Colonic mucosa (tissue), 4 donors: ENCODE measurements around the gene SPIRE1. TPM values are rescaled to one million over a fixed set of nuclear protein-coding genes. Genes with fewer than 3 reads are reported as not detected.
"Not testable (repeated sequence)": the region's sequence is repeated elsewhere in the genome, so short reads cannot be mapped to it uniquely, and the experiment has no call there.

Experiments
- DNase-seq: peaks from one replicate; pipeline ENCODE4 v3.0.0-alpha.2; 2020
- H3K27ac ChIP-seq: fragments of 200-600 bp; one replicate; pipeline ENCODE4 v1.8.0; 2021
- H3K27me3 ChIP-seq: fragments of 200-600 bp; one replicate; pipeline ENCODE4 v1.8.0; 2021
- H3K36me3 ChIP-seq: fragments of 200-600 bp; one replicate; pipeline ENCODE4 v1.8.0; 2021
- H3K4me1 ChIP-seq: fragments of 200-600 bp; one replicate; pipeline ENCODE4 v1.8.0; 2021; ENCODE audit warnings: mild to moderate bottlenecking
- H3K4me3 ChIP-seq: fragments of 200-600 bp; one replicate; pipeline ENCODE4 v1.8.0; 2021
- H3K9ac ChIP-seq, 2 donors: one replicate each; pipeline ENCODE4 v1.7.0; 2013; ENCODE audit warnings: control low read depth in 2 of 2, low read depth in 2 of 2, low read length in 2 of 2
- H3K9me3 ChIP-seq: fragments of 200-600 bp; one replicate; pipeline ENCODE4 v1.8.0; 2021
- CTCF ChIP-seq: fragments of 200-600 bp; IDR thresholded peaks from one replicate; pipeline ENCODE4 v1.8.0; 2022; ENCODE audit warnings: antibody characterized with exemption, mild to moderate bottlenecking
- intact Hi-C: fragments of 100-400 bp; cut with DNase I; formaldehyde crosslinking; loops from one replicate; pipeline ENCODE4 v1.14.1; 2022
- total RNA-seq, 2 donors: library from RNA; stranded (reverse); fragmentation: NEBNext Ultra II Directional in 1 of 2; extraction: Animal tissue kit (Norgen Biotek cat#: 25700) in 1 of 2; gene quantifications; one replicate each; pipeline ENCODE4 v1.2.1, GENCODE V29; 2021
- donor health status: healthy.
- donor health status: DM: no; HTN: no; CAD: no.
- donor health status: DM: no; HTN: no; CAD: no.

The SPIRE1 gene
- total RNA-seq, 2 donors from 2014 or later, result 2.7 to 9.0 TPM

- Histone ChIP-seq H3K4me1 (no peaks in the 10 kb centered on the region), H3K36me3 (no peaks in the 10 kb centered on the region), H3K4me3 (no peak overlapping the region), H3K27me3 (no peaks in the 10 kb centered on the region), H3K9me3 (no peaks in the 10 kb centered on the region), H3K27ac (no peak overlapping the region), H3K9ac (no peak overlapping the region)
- DNase-seq, result no peak
- TF ChIP-seq CTCF, result no peak
- intact Hi-C loops, result no loop called here
These were observed 236.2 kb downstream of the SPIRE1 start for GRCh38 chr18:12421732-12422131.

GRCh38 chr18:12420821-12421421 is 237.0 kb downstream of the SPIRE1 start:
- H3K27me3 ChIP-seq, result no peaks in the 10 kb centered on the region
- no peak for DNase-seq
- H3K4me1 ChIP-seq, result no peaks in the 10 kb centered on the region
- H3K27ac ChIP-seq, result no peak overlapping the region
- H3K36me3 ChIP-seq, result no peaks in the 10 kb centered on the region
- no peak overlapping the region for H3K9ac ChIP-seq
- no peak for TF ChIP-seq CTCF
- H3K9me3 ChIP-seq, result no peaks in the 10 kb centered on the region
- intact Hi-C loops, result no loop called here
- H3K4me3 ChIP-seq, result peak overlapping the region; percentile 62

- TF ChIP-seq CTCF, result no peak
- DNase-seq, result no peak
- Histone ChIP-seq H3K36me3 (no peaks in the 10 kb centered on the region), H3K4me3 (no peak overlapping the region), H3K9me3 (no peaks in the 10 kb centered on the region), H3K27me3 (no peaks in the 10 kb centered on the region), H3K9ac (no peak overlapping the region), H3K27ac (no peak overlapping the region), H3K4me1 (no peaks in the 10 kb centered on the region)
- intact Hi-C loops, result no loop called here
These were observed 240.2 kb downstream of the SPIRE1 start for GRCh38 chr18:12417687-12418086.

GRCh38 chr18:12416098-12416729 is 241.7 kb downstream of the SPIRE1 start:
- Histone ChIP-seq H3K27ac (no peak overlapping the region), H3K4me1 (no peaks in the 10 kb centered on the region), H3K4me3 (no peak overlapping the region), H3K36me3 (no peaks in the 10 kb centered on the region), H3K9ac (no peak overlapping the region), H3K9me3 (no peaks in the 10 kb centered on the region), H3K27me3 (no peaks in the 10 kb centered on the region)
- TF ChIP-seq CTCF, result no peak
- intact Hi-C loops, result no loop called here
- DNase-seq, result no peak

- DNase-seq, result no peak
- TF ChIP-seq CTCF, result no peak
- Histone ChIP-seq H3K27me3 (no peaks in the 10 kb centered on the region), H3K9ac (no peak overlapping the region), H3K27ac (no peak overlapping the region), H3K4me3 (no peak overlapping the region), H3K9me3 (no peaks in the 10 kb centered on the region), H3K4me1 (peaks cover 7% of the 10 kb centered on the region), H3K36me3 (no peaks in the 10 kb centered on the region)
- intact Hi-C loops, result no loop called here
These were observed 246.5 kb downstream of the SPIRE1 start for GRCh38 chr18:12411456-12411855.

- H3K9me3 ChIP-seq, H3K4me3 ChIP-seq, H3K36me3 ChIP-seq, DNase-seq, H3K27me3 ChIP-seq, H3K4me1 ChIP-seq, H3K9ac ChIP-seq, intact Hi-C loops, H3K27ac ChIP-seq: not testable (repeated sequence)
These were observed 247.2 kb downstream of the SPIRE1 start for GRCh38 chr18:12410747-12411146.
